Fibroblast of peridontal ligament (primary cell): ENCODE measurements around the gene CDR2.
"Not testable (repeated sequence)": the region's sequence is repeated elsewhere in the genome, so short reads cannot be mapped to it uniquely, and the experiment has no call there.

ENCODE experiments used
- DNase-seq: peaks from one replicate; pipeline ENCODE4 v3.0.0-alpha.2; 2010; ENCODE audit errors: extremely low read depth

The CDR2 gene

GRCh38 chr16:22352723-22353122 lies 21.7 kb downstream of the CDR2 start:
- no peak for DNase-seq

DNA sequence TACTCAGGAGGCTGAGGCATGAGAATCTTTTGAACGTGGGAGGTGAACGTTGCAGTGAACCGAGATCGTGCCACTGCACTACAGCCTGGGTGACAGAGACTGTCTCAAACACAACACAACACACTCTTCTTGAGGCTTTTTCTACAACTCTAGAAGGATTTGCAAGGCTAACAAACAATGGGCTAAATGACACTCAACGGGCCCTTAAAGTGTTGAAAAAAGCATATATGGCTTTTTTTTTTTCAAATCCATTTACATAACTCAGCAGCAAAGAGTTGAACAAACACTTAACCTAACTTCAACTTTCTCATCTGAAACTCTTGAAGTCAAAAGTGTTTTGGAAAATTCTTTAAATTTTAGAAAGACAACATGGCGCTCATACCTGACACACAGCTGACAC lies 22.3 kb downstream of the CDR2 start:
- DNase-seq: no peak

DNA sequence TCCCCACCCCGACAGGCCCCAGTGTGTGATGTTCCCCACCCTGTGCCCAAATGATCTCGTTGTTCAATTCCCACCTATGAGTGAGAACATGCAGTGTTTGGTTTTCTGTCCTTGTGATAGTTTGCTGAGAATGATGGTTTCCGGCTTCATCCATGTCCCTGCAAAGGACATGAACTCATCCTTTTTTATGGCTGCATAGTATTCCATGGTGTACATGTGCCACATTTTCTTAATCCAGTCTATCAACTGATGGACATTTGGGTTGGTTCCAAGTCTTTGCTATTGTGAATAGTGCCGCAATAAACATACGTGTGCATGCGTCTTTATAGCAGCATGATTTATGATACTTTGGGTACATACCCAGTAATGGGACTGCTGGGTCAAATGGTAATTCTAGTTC lies 23.4 kb downstream of the CDR2 start:
- not testable (repeated sequence) for DNase-seq

DNA sequence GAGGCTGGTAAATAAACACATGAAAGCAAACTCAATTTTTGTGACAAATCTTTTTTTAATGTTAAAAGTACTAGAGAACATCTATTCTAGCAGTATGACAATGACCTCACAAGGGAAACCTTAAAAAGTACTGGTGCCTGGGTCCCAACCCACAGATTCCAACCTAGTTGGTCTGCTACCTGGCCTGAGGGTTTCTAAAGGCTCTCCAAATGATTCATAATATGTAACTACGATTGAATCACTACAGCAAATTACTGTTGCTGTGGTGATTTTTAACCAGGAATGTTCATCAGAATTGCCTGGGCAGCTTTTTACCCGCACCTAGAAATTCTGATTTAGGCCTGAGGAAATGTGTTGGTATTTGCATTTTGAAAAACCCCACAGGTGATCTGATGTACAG lies 26.1 kb downstream of the CDR2 start:
- no peak for DNase-seq

GRCh38 chr16:22347100-22347820 lies 27.2 kb downstream of the CDR2 start:
- DNase-seq: no peak

DNA sequence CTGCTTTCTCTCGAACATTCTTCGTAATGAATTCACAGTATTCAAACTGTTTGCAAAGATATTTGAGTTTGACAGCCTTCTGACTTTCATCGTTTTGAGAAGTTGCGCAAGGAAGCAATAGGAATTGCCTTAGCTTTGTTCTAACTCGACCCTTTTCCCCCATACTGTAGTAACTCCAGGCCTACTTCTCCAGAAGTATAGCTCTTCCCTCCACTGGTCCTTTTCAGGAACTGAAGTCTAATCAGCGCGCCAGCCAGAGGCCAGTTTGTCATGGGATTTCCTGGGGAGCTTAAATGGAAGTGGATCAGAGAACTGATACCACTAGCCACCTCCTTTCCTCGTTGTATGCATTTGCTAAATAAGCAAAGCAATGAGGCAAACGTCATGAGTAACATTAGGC lies 27.9 kb downstream of the CDR2 start:
- DNase-seq: no peak

GRCh38 chr16:22342082-22342481 lies 32.3 kb downstream of the CDR2 start:
- DNase-seq: no peak

DNA sequence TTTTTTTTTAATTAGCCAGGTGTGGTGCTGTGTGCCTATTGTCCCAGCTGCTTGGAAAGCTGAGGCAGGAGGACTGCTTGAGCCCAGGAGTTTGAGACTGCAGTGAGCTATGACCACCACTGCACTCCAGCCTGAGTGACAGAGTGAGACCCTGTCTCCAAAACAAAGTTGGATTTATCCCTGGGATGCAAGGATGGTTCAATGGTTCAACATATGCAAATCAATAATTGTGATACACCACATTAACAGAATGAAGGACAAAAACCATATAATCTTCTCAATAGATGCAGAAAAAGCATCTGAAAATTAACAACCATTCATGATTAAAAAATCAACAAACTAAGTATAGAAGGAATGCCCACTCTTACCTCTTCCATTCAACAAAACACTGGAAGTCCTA lies 33.5 kb downstream of the CDR2 start:
- no peak for DNase-seq

DNA sequence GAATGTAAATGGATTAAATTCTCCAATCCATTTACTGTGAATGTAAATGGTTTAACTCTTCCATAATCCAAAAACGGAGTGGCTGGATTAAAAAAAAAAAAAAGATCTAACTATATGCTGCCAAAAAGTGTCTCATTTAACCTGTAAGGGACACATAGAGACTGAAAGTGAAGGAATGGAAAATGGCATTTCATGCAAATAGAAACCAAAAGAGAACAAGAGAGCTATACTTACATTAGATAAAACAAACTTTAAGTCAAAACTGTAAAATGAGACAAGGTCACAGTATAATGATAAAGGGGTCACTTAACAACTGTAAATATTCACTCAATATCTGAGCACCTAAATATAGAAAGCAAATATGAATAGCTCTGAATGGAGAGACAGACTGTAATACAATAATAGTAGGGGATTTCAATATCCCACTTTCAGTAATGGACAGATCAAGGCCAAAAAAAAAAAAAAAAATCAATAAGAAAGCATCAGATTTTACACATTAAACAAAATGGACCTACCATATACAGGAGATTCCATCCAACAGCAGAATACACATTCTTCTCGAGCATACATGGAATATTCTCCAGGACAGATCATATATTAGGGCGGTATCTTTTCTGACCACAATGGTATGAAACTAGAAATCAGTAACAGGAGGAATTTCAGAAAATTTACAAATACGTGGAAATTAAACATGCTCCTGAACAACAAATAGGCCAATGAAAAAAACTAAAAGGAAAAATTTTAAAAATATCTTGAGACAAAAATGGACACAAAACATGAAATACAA lies 36.4 kb downstream of the CDR2 start:
- DNase-seq: no peak

DNA sequence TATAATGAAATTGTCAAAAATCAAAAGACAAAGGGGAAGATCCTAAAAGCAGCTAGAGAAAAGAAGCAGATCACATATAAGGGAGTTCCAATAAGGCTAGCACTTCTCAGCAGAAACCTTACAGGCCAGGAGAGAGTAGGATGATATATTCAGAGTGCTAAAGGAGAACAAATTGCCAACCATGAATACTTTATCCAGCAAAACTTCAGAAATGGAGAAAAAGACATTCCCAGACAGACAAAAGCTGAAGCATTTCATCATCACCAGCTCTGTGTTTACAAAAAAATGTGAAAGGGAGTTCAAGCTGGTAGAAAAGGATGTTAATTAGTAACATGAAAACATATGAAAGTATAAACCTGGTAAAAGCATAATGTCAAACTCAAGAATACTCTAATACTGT lies 37.4 kb downstream of the CDR2 start:
- DNase-seq: no peak

GRCh38 chr16:22336581-22336980 lies 37.8 kb downstream of the CDR2 start:
- no peak for DNase-seq

GRCh38 chr16:22335668-22336246 lies 38.7 kb downstream of the CDR2 start:
- DNase-seq: no peak

- DNase-seq: no peak
Measured at GRCh38 chr16:22333457-22333994, 40.9 kb downstream of the CDR2 start.

DNA sequence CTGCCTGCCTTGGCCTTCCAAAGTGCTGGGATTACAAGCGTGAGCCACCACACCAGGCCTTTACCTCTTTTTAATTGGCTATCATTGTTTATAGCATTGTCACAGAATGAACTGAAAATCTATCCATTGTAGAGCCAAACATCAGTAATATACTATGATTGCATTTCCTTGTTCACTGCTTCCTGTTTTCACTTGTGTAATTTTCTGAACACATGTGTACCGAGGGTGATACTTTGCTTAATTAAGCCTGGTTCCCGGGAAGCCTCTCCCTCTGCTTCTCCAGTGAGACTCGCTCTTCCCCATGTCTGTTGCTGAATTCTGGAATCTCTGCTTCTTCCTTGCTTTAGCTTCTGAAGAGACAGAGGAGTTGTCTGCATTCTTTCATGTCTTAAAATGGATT lies 44.1 kb downstream of the CDR2 start:
- no peak for DNase-seq

- no peak for DNase-seq
Measured at GRCh38 chr16:22329199-22329695, 45.2 kb downstream of the CDR2 start.

DNA sequence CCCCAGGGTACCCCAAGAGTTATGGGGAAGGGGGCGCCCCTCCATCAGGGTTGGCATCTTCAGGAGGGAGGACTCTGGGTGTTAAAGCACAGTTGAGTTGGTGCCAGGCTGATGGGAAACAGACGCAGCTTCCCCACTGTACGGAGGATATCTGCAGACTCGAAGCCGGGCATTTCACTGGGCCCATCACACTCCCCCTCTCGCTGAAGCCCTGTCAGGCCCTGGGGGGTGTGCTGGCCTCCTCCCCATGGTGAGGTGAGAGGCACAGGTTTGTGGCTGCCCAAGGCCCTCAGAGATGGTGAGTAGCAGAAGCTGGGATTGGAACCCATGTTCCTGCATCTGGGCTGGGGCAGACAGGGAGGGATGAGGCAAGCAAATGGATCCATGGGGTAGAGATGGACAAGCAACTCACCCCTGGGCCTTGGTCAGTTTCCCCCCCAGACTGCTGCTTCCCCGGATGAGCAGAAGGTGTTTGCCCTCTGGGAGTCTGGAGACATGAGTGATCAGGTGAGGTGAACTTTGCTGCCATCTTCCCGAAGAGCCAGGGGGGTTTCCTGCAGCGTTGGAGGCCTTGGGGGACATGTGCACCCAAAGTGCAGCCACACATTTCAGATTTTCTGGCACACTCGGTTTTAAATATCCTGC lies 46.2 kb downstream of the CDR2 start:
- DNase-seq: no peak

DNA sequence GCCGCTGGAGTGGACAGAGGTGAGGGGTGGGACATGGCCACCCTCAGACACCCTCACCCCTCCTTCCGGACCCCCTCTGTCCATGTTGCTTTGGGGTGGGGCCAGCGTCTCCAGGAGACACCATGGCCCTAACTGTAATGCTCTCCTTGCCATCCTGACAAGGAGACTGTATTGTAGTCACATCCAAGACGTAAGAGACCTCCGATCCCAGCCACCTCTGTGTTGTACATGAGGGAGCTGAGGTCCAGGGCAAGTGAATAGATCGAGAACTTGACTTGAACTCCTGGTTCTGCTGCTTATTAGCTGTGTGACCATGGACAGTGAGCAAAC lies 47.0 kb downstream of the CDR2 start:
- DNase-seq: no peak

- no peak for DNase-seq
Measured at GRCh38 chr16:22326771-22327445, 47.5 kb downstream of the CDR2 start.

GRCh38 chr16:22326369-22326652 lies 48.1 kb downstream of the CDR2 start:
- no peak for DNase-seq

DNA sequence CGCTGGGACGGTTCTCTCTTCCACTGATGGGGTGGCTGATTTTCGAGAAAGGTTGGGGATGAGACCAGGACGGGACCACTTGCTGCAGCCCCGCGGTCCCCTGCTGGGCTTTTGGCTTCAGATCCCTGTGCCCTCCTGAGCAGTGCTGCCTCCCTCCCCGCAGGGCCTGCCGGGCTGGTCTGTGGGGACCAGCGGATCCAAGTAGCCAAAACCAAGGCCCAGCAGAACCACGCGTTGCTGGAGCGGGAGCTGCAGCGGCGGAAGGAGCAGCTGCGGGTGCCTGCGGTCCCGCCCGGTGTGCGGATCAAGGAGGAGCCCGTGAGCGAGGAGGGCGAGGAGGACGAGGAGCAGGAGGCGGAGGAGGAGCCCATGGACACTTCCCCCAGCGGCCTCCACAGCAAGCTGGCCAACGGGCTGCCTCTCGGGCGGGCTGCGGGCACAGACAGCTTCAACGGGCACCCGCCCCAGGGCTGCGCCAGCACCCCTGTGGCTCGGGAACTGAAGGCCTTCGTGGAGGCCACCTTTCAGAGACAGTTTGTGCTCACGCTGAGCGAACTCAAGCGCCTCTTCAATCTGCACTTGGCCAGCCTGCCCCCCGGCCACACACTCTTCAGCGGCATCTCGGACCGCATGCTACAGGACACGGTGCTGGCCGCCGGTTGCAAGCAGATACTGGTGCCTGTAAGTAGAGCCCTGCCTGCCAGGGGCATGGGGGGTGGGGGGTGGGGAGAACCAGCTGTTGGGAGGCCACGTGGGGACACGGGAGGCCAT lies 48.6 kb downstream of the CDR2 start:
- DNase-seq: no peak
